Esophagus squamous epithelium (tissue), 5 donors: ENCODE results near the gene CACTIN. TPM values are rescaled to one million over a fixed set of nuclear protein-coding genes. Genes with fewer than 3 reads are reported as not detected.

Experiments used
- DNase-seq: peaks from one replicate; lab custom pipeline; 2025; lab: John Stamatoyannopoulos, UW
- H3K27ac ChIP-seq, 4 donors: fragments of 200-600 bp; sonication (generic); one replicate each; pipeline ENCODE4 v1.5.1; 2016 to 2019; ENCODE audit warnings: mild to moderate bottlenecking in 1 of 4
- H3K27me3 ChIP-seq, 4 donors: fragments of 200-600 bp; sonication (generic); 1 replicate in 3 of 4; 2 replicates in 1 of 4; pipeline versions ENCODE4 v1.5.1 to v1.6.0; 2017 to 2021; ENCODE audit warnings: antibody characterized with exemption in 1 of 4
- H3K36me3 ChIP-seq, 3 donors: fragments of 200-600 bp; sonication (generic); one replicate each; pipeline ENCODE4 v1.5.1; 2016 to 2019
- H3K4me1 ChIP-seq, 3 donors: fragments of 200-600 bp; sonication (generic); one replicate each; pipeline ENCODE4 v1.5.1; 2017 to 2019
- H3K4me3 ChIP-seq, 4 donors: fragments of 200-600 bp; sonication (generic); 1 replicate in 3 of 4; 2 replicates in 1 of 4; pipeline ENCODE4 v1.5.1; 2016 to 2019; ENCODE audit warnings: mild to moderate bottlenecking in 2 of 4, moderate library complexity in 1 of 4
- H3K9me3 ChIP-seq, 3 donors: fragments of 200-600 bp; sonication (generic); one replicate each; pipeline ENCODE4 v1.5.1; 2016 to 2019
- CTCF ChIP-seq, 6 experiments: fragments of 450-650 bp in 4 of 6; fragments of 200-600 bp in 2 of 6; sonication (generic) in 2 of 6; IDR thresholded peaks; one replicate each; pipeline ENCODE4 v1.5.1; 2016 to 2019; ENCODE audit warnings: antibody characterized with exemption in 6 of 6, mild to moderate bottlenecking in 4 of 6, moderate library complexity in 4 of 6
- POLR2A ChIP-seq, 4 donors: fragments of 450-650 bp; IDR thresholded peaks; one replicate each; pipeline ENCODE4 v1.6.1; 2017; ENCODE audit warnings: antibody characterized with exemption in 4 of 4, mild to moderate bottlenecking in 4 of 4, moderate library complexity in 3 of 4
- WGBS, 2 donors: methylation state at CpG; one replicate each; pipeline ENCODE4 v1.1.5; 2018; 5-methylcytosine and 5-hydroxymethylcytosine counted together
- intact Hi-C: fragments of 100-400 bp; cut with DNase I; formaldehyde crosslinking; loops from one replicate; pipeline ENCODE4 v1.15.0; 2022
- total RNA-seq, 4 donors: library from RNA; depleted of rRNA; stranded (reverse); fragments of >200 nt; gene quantifications; one replicate each; pipeline ENCODE4 v1.1.0, GENCODE V29; 2016
- donor health status: DM: yes; HTN: yes; CAD: no.

CACTIN gene
- total RNA-seq, 4 donors from 2014 or later = 15.9 to 26.7 (median 21.3) TPM

DNA sequence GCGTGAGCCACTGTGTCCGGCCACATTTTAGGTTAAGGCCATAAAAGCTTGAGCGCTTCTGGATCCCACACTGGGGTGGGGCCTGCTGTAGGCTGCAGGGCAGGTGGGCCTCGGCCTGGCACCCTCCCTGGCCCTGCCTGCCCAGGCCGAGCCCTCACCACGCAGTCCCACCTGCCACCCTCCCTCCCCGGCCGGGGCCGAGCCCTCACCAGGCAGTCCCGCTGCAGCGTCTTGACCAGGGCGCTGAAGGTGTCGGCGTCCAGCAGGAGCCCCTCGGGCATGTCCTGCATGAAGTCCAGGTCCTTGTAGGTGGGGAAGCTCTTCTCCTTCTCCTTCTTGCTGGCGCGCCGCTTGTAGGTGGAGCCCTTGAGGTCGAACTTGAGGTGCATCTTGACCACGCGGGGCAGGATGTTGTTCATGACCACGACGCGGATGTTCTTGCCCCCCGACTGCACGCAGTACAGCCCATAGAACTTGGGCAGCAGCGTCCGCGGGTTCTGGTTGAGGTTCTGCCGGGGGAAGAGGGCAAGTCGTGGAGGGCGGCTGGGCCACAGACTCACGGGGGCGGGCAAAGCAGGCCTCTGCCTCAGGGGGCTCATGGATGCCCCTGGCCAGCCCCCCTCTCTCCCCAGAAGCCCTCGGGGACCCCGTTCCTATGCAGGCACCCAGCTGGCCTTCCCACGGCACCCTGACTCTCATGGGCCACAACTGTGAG is 26.6 kb upstream of the CACTIN start:
- intact Hi-C loops = no loop called here
- H3K9me3 ChIP-seq = no peaks in the 10 kb centered on the region
- 80 to 100% methylated on average over 6 to 11 of the region's 37 CpGs for WGBS, 2 donors
- TF ChIP-seq CTCF (IDR thresholded peaks at IDR 0.05) (no peak), POLR2A (IDR thresholded peaks at IDR 0.05) (no peak)
- no peak overlapping the region for H3K4me3 ChIP-seq
- peaks cover 0 to 20% (median 0%) of the 10 kb centered on the region in 3 donors for H3K4me1 ChIP-seq
- H3K36me3 ChIP-seq = peaks cover 36 to 88% (median 42%) of the 10 kb centered on the region in 3 donors
- DNase-seq = no peak
- H3K27me3 ChIP-seq = no peaks in the 10 kb centered on the region
- no peak overlapping the region for H3K27ac ChIP-seq

DNA sequence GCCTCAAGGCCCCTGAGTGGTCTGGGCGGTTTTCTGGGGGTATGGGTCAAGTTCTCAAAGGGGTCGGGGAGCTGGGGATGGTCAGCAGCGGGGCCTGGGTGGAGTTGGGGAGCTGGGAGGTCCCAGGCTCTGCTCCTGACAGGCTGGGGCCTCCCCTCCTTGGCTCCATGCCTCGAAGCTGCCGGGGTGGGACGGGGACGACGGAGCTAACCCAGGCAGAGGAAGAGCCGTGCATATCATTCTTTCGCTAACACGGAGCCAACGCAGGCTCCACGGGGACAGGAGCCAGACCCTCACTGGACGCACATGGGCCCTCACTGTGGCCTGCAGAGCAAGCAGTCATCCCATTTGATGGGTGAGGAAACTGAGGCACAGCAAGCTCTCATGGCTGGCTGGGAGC is 25.8 kb upstream of the CACTIN start:
- no CpG with 5 or more reads among the region's 14 CpGs for WGBS, 2 donors
- intact Hi-C loops = no loop called here
- no peaks in the 10 kb centered on the region for H3K27me3 ChIP-seq
- peaks cover 35 to 88% (median 37%) of the 10 kb centered on the region in 3 donors for H3K36me3 ChIP-seq
- H3K27ac ChIP-seq = no peak overlapping the region
- no peaks in the 10 kb centered on the region for H3K9me3 ChIP-seq
- H3K4me1 ChIP-seq = peaks cover 0 to 20% (median 0%) of the 10 kb centered on the region in 3 donors
- DNase-seq = no peak
- TF ChIP-seq CTCF (IDR thresholded peaks at IDR 0.05) (no peak), POLR2A (IDR thresholded peaks at IDR 0.05) (no peak)
- H3K4me3 ChIP-seq = no peak overlapping the region

GRCh38 chr19:3651684-3652083 is 25.1 kb upstream of the CACTIN start:
- H3K27ac ChIP-seq = no peak overlapping the region
- no peaks in the 10 kb centered on the region for H3K27me3 ChIP-seq
- TF ChIP-seq POLR2A (IDR thresholded peaks at IDR 0.05) = no peak
- no peak for TF ChIP-seq CTCF (IDR thresholded peaks at IDR 0.05)
- peaks cover 29 to 88% (median 30%) of the 10 kb centered on the region in 3 donors for H3K36me3 ChIP-seq
- WGBS, 2 donors = 82% methylated on average over 3 of the region's 33 CpGs; no CpG with 5 or more reads in 1 of the 2 donors
- peaks cover 0 to 15% (median 0%) of the 10 kb centered on the region in 3 donors for H3K4me1 ChIP-seq
- no peak overlapping the region for H3K4me3 ChIP-seq
- H3K9me3 ChIP-seq = no peaks in the 10 kb centered on the region
- intact Hi-C loops = no loop called here
- DNase-seq = no peak

GRCh38 chr19:3649888-3650287 is 23.3 kb upstream of the CACTIN start:
- Histone ChIP-seq H3K36me3 (peaks cover 23 to 90% (median 29%) of the 10 kb centered on the region in 3 donors), H3K27me3 (no peaks in the 10 kb centered on the region), H3K27ac (no peak overlapping the region), H3K9me3 (no peaks in the 10 kb centered on the region), H3K4me1 (peaks cover 0 to 4% (median 0%) of the 10 kb centered on the region in 3 donors), H3K4me3 (no peak overlapping the region)
- no peak for DNase-seq
- 80% methylated on average over 1 of the region's 16 CpGs; no CpG with 5 or more reads in 1 of the 2 donors for WGBS, 2 donors
- TF ChIP-seq POLR2A (IDR thresholded peaks at IDR 0.05) (no peak), CTCF (IDR thresholded peaks at IDR 0.05) (no peak)
- intact Hi-C loops = no loop called here
